Heart left ventricle (tissue), 16 donors: ENCODE data around the gene QPRT. TPM values are rescaled to one million over a fixed set of nuclear protein-coding genes. Genes with fewer than 3 reads are reported as not detected.
A peak's percentile ranks its signal among the peaks of the same experiment; 100 is the strongest.
"Not testable (repeated sequence)": the region's sequence is repeated elsewhere in the genome, so short reads cannot be mapped to it uniquely, and the experiment has no call there.

Experiments used
- ATAC-seq, 4 donors: fragments of 200-7000 bp; cut with Tn5 transposase; one replicate each; pipeline ENCODE4 v1.9.1; 2020 to 2022; ENCODE audit warnings: moderate library complexity in 4 of 4, mild to moderate bottlenecking in 3 of 4, moderate number of reproducible peaks in 1 of 4
- DNase-seq, 5 donors: peaks; one replicate each; pipeline ENCODE4 v3.0.0-alpha.2; 2020
- H3K27ac ChIP-seq, 12 donors: fragments of 200-600 bp; sonication (generic) in 4 of 12; one replicate each; pipeline versions ENCODE4 v1.5.0 to v1.8.0; 2016 to 2022; ENCODE audit warnings: mild to moderate bottlenecking in 2 of 12
- H3K27me3 ChIP-seq, 9 donors: fragments of 200-600 bp; sonication (generic) in 2 of 9; one replicate each; pipeline versions ENCODE4 v1.5.1 to v1.8.0; 2016 to 2022; ENCODE audit warnings: mild to moderate bottlenecking in 3 of 9
- H3K36me3 ChIP-seq, 9 donors: fragments of 200-600 bp; sonication (generic) in 2 of 9; one replicate each; pipeline versions ENCODE4 v1.5.0 to v1.8.0; 2018 to 2022; ENCODE audit warnings: mild to moderate bottlenecking in 2 of 9
- H3K4me1 ChIP-seq, 12 donors: fragments of 200-600 bp; sonication (generic) in 4 of 12; one replicate each; pipeline versions ENCODE4 v1.5.0 to v1.8.0; 2016 to 2022; ENCODE audit warnings: mild to moderate bottlenecking in 3 of 12
- H3K4me3 ChIP-seq, 12 donors: fragments of 200-600 bp; sonication (generic) in 4 of 12; one replicate each; pipeline versions ENCODE4 v1.5.0 to v1.8.0; 2017 to 2022; ENCODE audit warnings: mild to moderate bottlenecking in 9 of 12, moderate library complexity in 4 of 12
- H3K9me3 ChIP-seq, 12 donors: fragments of 200-600 bp; sonication (generic) in 4 of 12; one replicate each; pipeline versions ENCODE4 v1.5.0 to v1.8.0; 2016 to 2022; ENCODE audit warnings: mild to moderate bottlenecking in 1 of 12
- CTCF ChIP-seq, 12 donors: fragments of 200-600 bp; sonication (generic) in 4 of 12; IDR thresholded peaks; one replicate each; pipeline versions ENCODE4 v1.5.0 to v1.8.0; 2018 to 2022; ENCODE audit warnings: antibody characterized with exemption in 12 of 12, mild to moderate bottlenecking in 5 of 12
- POLR2A ChIP-seq, 2 donors: fragments of 450-650 bp; IDR thresholded peaks; one replicate each; pipeline ENCODE4 v1.6.1; 2017; ENCODE audit warnings: antibody characterized with exemption in 2 of 2, mild to moderate bottlenecking in 2 of 2, moderate library complexity in 2 of 2
- WGBS, 4 donors: extraction: QIAGEN DNeasy Blood & Tissue Kit in 2 of 4; methylation state at CpG; one replicate each; pipeline versions ENCODE4 v1.1.5 to v1.1.7; 2013 to 2018; 5-methylcytosine and 5-hydroxymethylcytosine counted together
- intact Hi-C, 10 donors: fragments of 100-400 bp; cut with DNase I; formaldehyde crosslinking; loops; one replicate each; pipeline versions ENCODE4 v1.11.1 to v1.14.2; 2022
- polyA plus RNA-seq, 2 donors: library from polyadenylated mRNA; stranded (reverse); fragments of 200-250 nt; gene quantifications; one replicate each; pipeline ENCODE4 v1.2.3, GENCODE V29; 2013
- total RNA-seq, 9 donors: library from RNA; depleted of rRNA in 2 of 9; stranded (reverse); fragments of >200 nt in 2 of 9; fragmentation: NEBNext Ultra II Directional in 3 of 9; extraction: Animal tissue kit (Norgen Biotek cat#: 25700) in 3 of 9; gene quantifications; one replicate each; pipeline versions ENCODE4 v1.1.0 to v1.2.4, GENCODE V29; 2016 to 2023
- donor health status: ischemic (EF 13 %, LVEDD 7.1; RV severe dilation, severe dysfunction).
- donor health status: healthy with polysubstance abuse.
- donor health status: DM: no; HTN: yes; CAD: no.
- donor health status: DM: no; HTN: no; CAD: no.
- donor health status: ischemic (EF 25% LVEDD 6.9; RV normal size, moderate dysfunction).
- donor health status: ischemic (EF 25% LVEDD 5.7; RV mildly dilated, moderate dysfunction).
- donor health status: healthy.
- donor health status: DM: yes; HTN: yes; CAD: no.
- donor health status: ischemic (EF 35%, LVEDD 5.7; RV mildly dilated, moderate dysfunction).
- donor health status: nonischemic (EF 11% LVEDD 7.7; RV severe dilation, severe dysfunction).
- donor health status: DM: yes; HTN: yes; CAD: no.
- donor health status: PGD.
- donor health status: ischemic (EF 29% LVEDD 5.4; RV normal size, mild dysfunction).
- donor health status: nonischemic (EF 23%, LVEDD 6.1; RV moderate dilation, normal function).

Gene QPRT
- total and polyA plus RNA-seq, 11 donors = 3.6 to 36.5 (median 23.1) TPM

GRCh38 chr16:29708917-29709600, 30.1 kb downstream of the QPRT start:
- TF ChIP-seq POLR2A (IDR thresholded peaks at IDR 0.05) (no peak), CTCF (IDR thresholded peaks at IDR 0.05) (no peak)
- no peak for DNase-seq
- H3K36me3 ChIP-seq = no peaks in the 10 kb centered on the region
- H3K4me1 ChIP-seq = peaks cover 0 to 21% (median 0%) of the 10 kb centered on the region in 12 donors
- intact Hi-C loops = loop anchor here in 2 of 10 donors (10.0 kb wide), 2 partner anchors 106 to 316 kb away; partner anchors contain the start of genes C16orf92 (in 1 of the 2), PAGR1 (in 1 of the 2) and PRRT2 (in 1 of the 2)
- WGBS, 4 donors = 51 to 75% (median 66%) methylated on average over 16 of the region's 16 CpGs
- no peaks in the 10 kb centered on the region for H3K27me3 ChIP-seq
- H3K4me3 ChIP-seq = no peak overlapping the region
- no peak overlapping the region for H3K27ac ChIP-seq
- no peak for ATAC-seq
- H3K9me3 ChIP-seq = no peaks in the 10 kb centered on the region

- H3K27me3 ChIP-seq, H3K27ac ChIP-seq, ATAC-seq, H3K4me3 ChIP-seq, H3K36me3 ChIP-seq, DNase-seq, H3K9me3 ChIP-seq: not testable (repeated sequence)
- WGBS, 4 donors = 48 to 79% (median 66%) methylated on average over 6 of the region's 6 CpGs
- H3K4me1 ChIP-seq = peaks cover 0 to 21% (median 0%) of the 10 kb centered on the region in 12 donors
- intact Hi-C loops = loop anchor here in 2 of 10 donors (10.0 kb wide), 2 partner anchors 105 to 315 kb away; partner anchors contain the start of genes C16orf92 (in 1 of the 2), PAGR1 (in 1 of the 2) and PRRT2 (in 1 of the 2)
Observed at GRCh38 chr16:29709657-29710056, 30.7 kb downstream of the QPRT start.

GRCh38 chr16:29710227-29711219, 31.5 kb downstream of the QPRT start:
- DNase-seq = no peak
- TF ChIP-seq POLR2A (IDR thresholded peaks at IDR 0.05) (no peak), CTCF (IDR thresholded peaks at IDR 0.05) (peak; percentile 41 to 66 (median 54))
- H3K4me1 ChIP-seq = peaks cover 0 to 21% (median 0%) of the 10 kb centered on the region in 12 donors
- H3K9me3 ChIP-seq = no peaks in the 10 kb centered on the region
- WGBS, 4 donors = 43 to 48% (median 45%) methylated on average over 17 of the region's 17 CpGs
- no peaks in the 10 kb centered on the region for H3K36me3 ChIP-seq
- no peaks in the 10 kb centered on the region for H3K27me3 ChIP-seq
- ATAC-seq = peak in 3 of 4 donors; percentile 73 to 87 (median 82)
- no peak overlapping the region for H3K4me3 ChIP-seq
- H3K27ac ChIP-seq = no peak overlapping the region
- intact Hi-C loops = no loop called here

- no peak overlapping the region for H3K27ac ChIP-seq
Observed at GRCh38 chr16:29712809-29713208, 33.8 kb downstream of the QPRT start.

More at GRCh38 chr16:29712809-29713208, 33.8 kb downstream of the QPRT start:
- intact Hi-C loops = no loop called here
- DNase-seq (no peak), ATAC-seq (no peak)
- WGBS, 4 donors = 57 to 89% (median 70%) methylated on average over 4 of the region's 4 CpGs
- no peak overlapping the region for H3K4me3 ChIP-seq
- H3K9me3 ChIP-seq = no peaks in the 10 kb centered on the region
- H3K27me3 ChIP-seq = no peaks in the 10 kb centered on the region
- peaks cover 0 to 21% (median 0%) of the 10 kb centered on the region in 12 donors for H3K4me1 ChIP-seq
- no peak for TF ChIP-seq POLR2A (IDR thresholded peaks at IDR 0.05)
- no peak for TF ChIP-seq CTCF (IDR thresholded peaks at IDR 0.05)
- H3K36me3 ChIP-seq = no peaks in the 10 kb centered on the region
